Measurements from ENCODE around the gene MEPCE.

DNA sequence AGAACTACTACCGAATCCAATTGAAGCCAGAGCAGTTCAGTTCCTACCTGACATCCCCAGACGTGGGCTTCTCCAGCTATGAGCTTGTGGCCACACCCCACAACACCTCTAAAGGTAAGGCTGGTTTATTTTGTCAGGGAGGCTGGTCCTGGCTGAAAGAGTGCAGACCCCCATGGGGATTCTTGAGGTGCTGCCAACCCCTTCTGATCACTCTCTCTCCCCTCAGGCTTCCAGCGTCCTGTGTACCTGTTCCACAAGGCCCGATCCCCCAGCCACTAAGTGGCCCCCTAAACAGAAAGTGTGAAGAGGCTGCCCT lies 3.6 kb downstream of the MEPCE start:
- TF ChIP-seq, protein P1, sequence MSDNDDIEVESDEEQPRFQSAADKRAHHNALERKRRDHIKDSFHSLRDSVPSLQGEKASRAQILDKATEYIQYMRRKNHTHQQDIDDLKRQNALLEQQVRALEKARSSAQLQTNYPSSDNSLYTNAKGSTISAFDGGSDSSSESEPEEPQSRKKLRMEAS (IDR thresholded peaks at IDR 0.05): no peak
- TF ChIP-seq, protein P2, sequence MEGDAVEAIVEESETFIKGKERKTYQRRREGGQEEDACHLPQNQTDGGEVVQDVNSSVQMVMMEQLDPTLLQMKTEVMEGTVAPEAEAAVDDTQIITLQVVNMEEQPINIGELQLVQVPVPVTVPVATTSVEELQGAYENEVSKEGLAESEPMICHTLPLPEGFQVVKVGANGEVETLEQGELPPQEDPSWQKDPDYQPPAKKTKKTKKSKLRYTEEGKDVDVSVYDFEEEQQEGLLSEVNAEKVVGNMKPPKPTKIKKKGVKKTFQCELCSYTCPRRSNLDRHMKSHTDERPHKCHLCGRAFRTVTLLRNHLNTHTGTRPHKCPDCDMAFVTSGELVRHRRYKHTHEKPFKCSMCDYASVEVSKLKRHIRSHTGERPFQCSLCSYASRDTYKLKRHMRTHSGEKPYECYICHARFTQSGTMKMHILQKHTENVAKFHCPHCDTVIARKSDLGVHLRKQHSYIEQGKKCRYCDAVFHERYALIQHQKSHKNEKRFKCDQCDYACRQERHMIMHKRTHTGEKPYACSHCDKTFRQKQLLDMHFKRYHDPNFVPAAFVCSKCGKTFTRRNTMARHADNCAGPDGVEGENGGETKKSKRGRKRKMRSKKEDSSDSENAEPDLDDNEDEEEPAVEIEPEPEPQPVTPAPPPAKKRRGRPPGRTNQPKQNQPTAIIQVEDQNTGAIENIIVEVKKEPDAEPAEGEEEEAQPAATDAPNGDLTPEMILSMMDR (IDR thresholded peaks at IDR 0.05; ENCODE audit: low read depth, low read length, missing input control): no peak
- TF ChIP-seq YY1 (IDR thresholded peaks at IDR 0.05) (no peak), TAF1 (conservative IDR thresholded peaks at IDR 0.05) (no peak), JUND (IDR thresholded peaks at IDR 0.05) (no peak), RXRA (IDR thresholded peaks at IDR 0.05) (no peak)
- TF ChIP-seq, protein P3, sequence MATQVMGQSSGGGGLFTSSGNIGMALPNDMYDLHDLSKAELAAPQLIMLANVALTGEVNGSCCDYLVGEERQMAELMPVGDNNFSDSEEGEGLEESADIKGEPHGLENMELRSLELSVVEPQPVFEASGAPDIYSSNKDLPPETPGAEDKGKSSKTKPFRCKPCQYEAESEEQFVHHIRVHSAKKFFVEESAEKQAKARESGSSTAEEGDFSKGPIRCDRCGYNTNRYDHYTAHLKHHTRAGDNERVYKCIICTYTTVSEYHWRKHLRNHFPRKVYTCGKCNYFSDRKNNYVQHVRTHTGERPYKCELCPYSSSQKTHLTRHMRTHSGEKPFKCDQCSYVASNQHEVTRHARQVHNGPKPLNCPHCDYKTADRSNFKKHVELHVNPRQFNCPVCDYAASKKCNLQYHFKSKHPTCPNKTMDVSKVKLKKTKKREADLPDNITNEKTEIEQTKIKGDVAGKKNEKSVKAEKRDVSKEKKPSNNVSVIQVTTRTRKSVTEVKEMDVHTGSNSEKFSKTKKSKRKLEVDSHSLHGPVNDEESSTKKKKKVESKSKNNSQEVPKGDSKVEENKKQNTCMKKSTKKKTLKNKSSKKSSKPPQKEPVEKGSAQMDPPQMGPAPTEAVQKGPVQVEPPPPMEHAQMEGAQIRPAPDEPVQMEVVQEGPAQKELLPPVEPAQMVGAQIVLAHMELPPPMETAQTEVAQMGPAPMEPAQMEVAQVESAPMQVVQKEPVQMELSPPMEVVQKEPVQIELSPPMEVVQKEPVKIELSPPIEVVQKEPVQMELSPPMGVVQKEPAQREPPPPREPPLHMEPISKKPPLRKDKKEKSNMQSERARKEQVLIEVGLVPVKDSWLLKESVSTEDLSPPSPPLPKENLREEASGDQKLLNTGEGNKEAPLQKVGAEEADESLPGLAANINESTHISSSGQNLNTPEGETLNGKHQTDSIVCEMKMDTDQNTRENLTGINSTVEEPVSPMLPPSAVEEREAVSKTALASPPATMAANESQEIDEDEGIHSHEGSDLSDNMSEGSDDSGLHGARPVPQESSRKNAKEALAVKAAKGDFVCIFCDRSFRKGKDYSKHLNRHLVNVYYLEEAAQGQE (IDR thresholded peaks at IDR 0.05): no peak
